GM19193 (cell line): ENCODE measurements around the gene STK4.

ENCODE experiments used
- POLR2A ChIP-seq: IDR thresholded peaks from 4 replicates; pipeline ENCODE4 v1.6.1; 2011; ENCODE audit not compliant: insufficient read depth, insufficient read length; ENCODE audit errors: extremely low read depth

The STK4 gene

GRCh38 chr20:45069261-45069660, 102.9 kb downstream of the STK4 start:
- TF ChIP-seq POLR2A, result no peak

DNA sequence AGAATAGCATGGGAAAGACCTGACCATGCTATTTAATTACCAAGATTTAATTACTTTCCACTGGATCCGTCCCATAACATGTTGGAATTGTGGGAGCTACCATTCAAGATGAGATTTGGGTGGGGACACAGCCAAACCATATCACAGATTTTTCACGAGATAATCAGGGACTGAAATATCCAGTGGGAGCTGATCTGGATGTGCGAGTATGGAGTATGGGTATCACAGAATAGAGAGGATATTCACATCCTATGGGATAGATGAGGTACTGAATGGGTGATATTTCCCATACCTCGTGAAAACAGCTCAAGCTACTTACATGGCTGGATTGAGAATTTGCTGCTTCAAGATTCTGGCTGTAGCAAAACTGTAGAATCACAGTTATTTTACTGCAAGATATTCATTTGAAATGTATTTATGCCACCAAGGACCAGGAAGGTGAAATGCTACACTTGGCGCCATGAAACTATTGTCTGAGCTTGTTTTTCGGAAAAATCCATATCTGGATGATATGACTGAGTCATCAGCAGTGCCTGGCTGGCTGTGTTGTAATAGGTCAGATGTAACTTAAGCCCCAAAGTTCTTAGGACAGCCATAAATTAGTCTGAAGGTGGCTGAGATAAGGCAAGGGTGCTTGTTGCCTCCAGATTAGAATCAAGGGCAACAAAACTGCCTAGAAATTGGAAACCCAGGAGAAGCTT, 104.8 kb downstream of the STK4 start:
- no peak for TF ChIP-seq POLR2A

DNA sequence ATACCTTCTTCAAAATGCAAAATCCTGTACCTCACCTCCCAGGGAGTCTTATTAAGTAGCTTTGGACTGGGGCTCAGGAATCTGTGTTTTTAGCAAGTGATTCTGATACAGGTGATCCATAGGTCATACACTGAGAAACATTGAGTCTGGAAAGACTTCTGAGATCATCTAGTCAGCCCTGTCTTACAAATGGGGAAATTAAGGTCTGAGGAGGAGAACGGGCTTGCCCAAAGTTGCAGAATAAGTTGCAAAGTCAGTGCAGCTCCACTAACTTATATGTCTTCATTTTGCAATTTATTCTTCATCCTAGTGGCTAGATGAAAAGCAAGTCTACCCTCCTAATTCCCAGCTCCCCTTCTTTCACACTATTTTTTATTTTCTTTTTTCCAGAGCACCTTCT, 105.8 kb downstream of the STK4 start:
- no peak for TF ChIP-seq POLR2A

- TF ChIP-seq POLR2A, result no peak
Measured at GRCh38 chr20:45073221-45073620, 106.9 kb downstream of the STK4 start.

DNA sequence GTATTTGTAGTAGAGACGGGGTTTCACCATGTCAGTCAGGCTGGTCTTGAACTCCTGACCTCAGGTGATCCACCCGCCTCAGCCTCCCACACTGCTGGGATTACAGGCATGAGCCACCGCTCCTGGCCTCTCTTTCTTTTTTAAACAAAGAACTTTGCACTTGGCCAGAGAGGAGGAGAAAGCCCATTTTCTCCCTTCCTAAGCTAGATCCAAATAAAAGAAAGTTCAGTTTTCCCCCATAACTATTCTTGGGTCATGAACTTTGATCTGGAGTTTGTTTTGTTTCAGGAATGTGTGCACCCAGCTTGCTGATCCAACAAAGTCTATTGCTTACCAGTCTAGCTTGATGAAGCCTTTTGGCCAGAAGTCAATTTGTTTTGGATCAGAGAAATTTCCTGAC, 111.2 kb downstream of the STK4 start:
- no peak for TF ChIP-seq POLR2A

GRCh38 chr20:45080867-45081624, 114.7 kb downstream of the STK4 start:
- no peak for TF ChIP-seq POLR2A

DNA sequence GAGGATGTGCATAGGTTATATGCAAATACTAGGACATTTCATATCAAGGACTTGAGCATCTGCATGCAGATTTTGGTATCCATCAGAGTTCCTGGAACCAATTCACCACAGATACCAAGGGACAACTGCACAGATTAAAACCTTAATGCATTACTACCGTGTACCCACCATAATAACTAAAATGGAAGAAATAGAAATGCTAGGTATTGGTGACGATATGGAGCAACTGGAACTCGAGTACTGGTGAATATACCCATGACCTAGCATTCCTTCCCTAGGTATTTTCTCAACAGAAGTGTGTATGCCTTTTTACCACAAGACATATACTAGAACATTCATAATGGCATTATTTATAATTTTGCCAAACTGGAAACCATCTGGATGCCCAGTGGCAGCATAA, 116.2 kb downstream of the STK4 start:
- TF ChIP-seq POLR2A, result no peak

- TF ChIP-seq POLR2A, result no peak
Measured at GRCh38 chr20:45083127-45083526, 116.8 kb downstream of the STK4 start.

DNA sequence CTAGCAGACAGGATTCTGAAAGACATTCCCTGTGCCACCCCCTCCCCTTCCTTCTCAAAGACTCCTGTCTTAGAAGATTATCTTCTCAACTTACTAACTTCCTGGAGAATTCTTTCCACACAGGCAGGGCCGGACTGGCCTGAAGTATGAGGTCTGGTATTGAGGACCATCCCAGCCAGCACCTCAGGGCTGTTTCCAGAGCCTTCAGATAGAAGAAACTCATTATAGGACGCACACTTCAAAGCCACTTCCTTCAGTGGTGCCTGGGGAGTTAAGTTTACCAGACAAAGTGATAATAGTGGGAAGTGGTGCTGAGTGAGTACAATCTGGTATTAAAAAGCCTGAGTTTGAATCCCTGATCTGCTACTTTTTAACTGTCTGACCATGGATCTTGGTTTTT, 119.0 kb downstream of the STK4 start:
- TF ChIP-seq POLR2A, result no peak

GRCh38 chr20:45085867-45086266, 119.6 kb downstream of the STK4 start:
- no peak for TF ChIP-seq POLR2A

DNA sequence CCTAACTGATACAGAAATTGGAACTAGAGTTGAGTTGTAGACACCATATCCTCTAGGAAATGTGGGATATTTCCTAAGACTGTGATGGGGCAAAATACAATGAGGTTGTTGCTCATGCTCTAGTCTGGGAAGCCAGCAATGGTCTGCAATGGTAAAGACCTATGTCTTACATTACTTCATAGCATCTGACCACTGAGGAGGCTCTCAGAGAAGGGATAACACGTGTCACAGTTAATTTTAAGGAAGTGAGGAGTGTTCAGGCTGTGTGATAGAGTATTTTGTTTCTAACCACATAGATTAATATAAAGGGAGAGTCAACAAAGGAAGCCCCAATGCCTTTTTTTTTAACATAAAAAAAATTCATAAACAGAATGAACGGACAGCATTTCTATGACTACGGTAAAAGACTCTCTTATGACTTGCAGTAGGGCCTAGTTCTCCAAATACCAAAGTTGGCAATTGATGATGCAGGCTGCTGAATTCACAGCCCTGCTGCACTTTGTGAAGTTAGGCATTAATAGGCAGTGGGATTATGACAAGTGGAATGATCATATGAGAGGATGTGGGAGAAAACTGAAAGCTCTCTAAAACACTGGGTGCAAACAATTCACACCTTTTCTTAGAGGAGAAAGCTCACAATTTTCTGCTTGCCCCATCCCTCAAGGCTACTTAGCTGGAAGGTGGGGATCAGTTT, 120.9 kb downstream of the STK4 start:
- no peak for TF ChIP-seq POLR2A

GRCh38 chr20:45087814-45088213, 121.5 kb downstream of the STK4 start:
- no peak for TF ChIP-seq POLR2A

GRCh38 chr20:45088247-45088646, 121.9 kb downstream of the STK4 start:
- TF ChIP-seq POLR2A, result no peak

GRCh38 chr20:45090481-45090880, 124.2 kb downstream of the STK4 start:
- TF ChIP-seq POLR2A, result no peak

GRCh38 chr20:45091366-45091765, 125.1 kb downstream of the STK4 start:
- TF ChIP-seq POLR2A, result no peak

- TF ChIP-seq POLR2A, result no peak
Measured at GRCh38 chr20:45092898-45093297, 126.6 kb downstream of the STK4 start.
